C4-2B (cell line): ENCODE results near the gene CFAP77.
"Not testable (repeated sequence)": the region's sequence is repeated elsewhere in the genome, so short reads cannot be mapped to it uniquely, and the experiment has no call there.

Experiments used
- CTCF ChIP-seq: fragments of 450-650 bp; conservative IDR thresholded peaks from 2 replicates; pipeline ENCODE4 v1.5.1; 2017; ENCODE audit warnings: mild to moderate bottlenecking
- ZFX ChIP-seq: fragments of 450-650 bp; IDR thresholded peaks from 2 replicates; pipeline ENCODE4 v1.6.1; 2017

- not testable (repeated sequence) for TF ChIP-seq CTCF, ZFX
Observed at GRCh38 chr9:132377769-132378168, 32.2 kb upstream of the CFAP77 start.
